Spinal cord (tissue), 10 donors: ENCODE results near the gene PLXNA2. TPM values are rescaled to one million over a fixed set of nuclear protein-coding genes. Genes with fewer than 3 reads are reported as not detected.

Experiments
- DNase-seq, 6 donors: peaks; one replicate each; pipeline versions ENCODE4 v3.0.0 to v3.0.0-alpha.2; 2013 to 2015; ENCODE audit warnings: low spot score in 6 of 6, low read depth in 4 of 6
- H3K27ac ChIP-seq: one replicate; pipeline ENCODE4 v1.5.1; 2013; ENCODE audit warnings: low read depth, low read length, control low read depth
- H3K27me3 ChIP-seq: one replicate; pipeline ENCODE4 v1.6.1; 2013; ENCODE audit warnings: low read length; ENCODE audit not compliant: control insufficient read depth, insufficient read depth
- H3K36me3 ChIP-seq: one replicate; pipeline ENCODE4 v1.6.1; 2013; ENCODE audit warnings: low read length; ENCODE audit not compliant: control insufficient read depth, insufficient read depth
- H3K4me1 ChIP-seq: one replicate; pipeline ENCODE4 v1.6.1; 2013; ENCODE audit warnings: low read length; ENCODE audit not compliant: control insufficient read depth, insufficient read depth
- H3K4me3 ChIP-seq: one replicate; pipeline ENCODE4 v1.5.1; 2013; ENCODE audit warnings: low read depth, low read length, control low read depth
- H3K9me3 ChIP-seq: one replicate; pipeline ENCODE4 v1.6.1; 2013; ENCODE audit warnings: low read length; ENCODE audit not compliant: control insufficient read depth, insufficient read depth
- WGBS: methylation state at CpG from one replicate; pipeline ENCODE4 v1.1.5; 2013; ENCODE audit warnings: missing lambda C conversion rate; ENCODE audit not compliant: insufficient coverage; 5-methylcytosine and 5-hydroxymethylcytosine counted together
- polyA plus RNA-seq, 2 donors: library from polyadenylated mRNA; unstranded; fragments of 120-200 nt; gene quantifications; one replicate each; pipeline ENCODE4 v1.2.1, GENCODE V29; 2013; ENCODE audit not compliant: insufficient read length in 2 of 2
- total RNA-seq, 2 donors: library from RNA; depleted of rRNA in 1 of 2; stranded (reverse); fragments of 120-200 nt in 1 of 2; fragments of >200 nt in 1 of 2; gene quantifications; one replicate each; pipeline versions ENCODE4 v1.2.3 to v1.2.4, GENCODE V29; 2013 to 2014
- donor health status: healthy.

The PLXNA2 gene
- total and polyA plus RNA-seq, 4 donors: 22.0 to 52.8 (median 39.7) TPM

GRCh38 chr1:208031316-208031931 is 212.8 kb downstream of the PLXNA2 start:
- WGBS: 79% methylated on average over 8 of the region's 10 CpGs
- DNase-seq: no peak

DNA sequence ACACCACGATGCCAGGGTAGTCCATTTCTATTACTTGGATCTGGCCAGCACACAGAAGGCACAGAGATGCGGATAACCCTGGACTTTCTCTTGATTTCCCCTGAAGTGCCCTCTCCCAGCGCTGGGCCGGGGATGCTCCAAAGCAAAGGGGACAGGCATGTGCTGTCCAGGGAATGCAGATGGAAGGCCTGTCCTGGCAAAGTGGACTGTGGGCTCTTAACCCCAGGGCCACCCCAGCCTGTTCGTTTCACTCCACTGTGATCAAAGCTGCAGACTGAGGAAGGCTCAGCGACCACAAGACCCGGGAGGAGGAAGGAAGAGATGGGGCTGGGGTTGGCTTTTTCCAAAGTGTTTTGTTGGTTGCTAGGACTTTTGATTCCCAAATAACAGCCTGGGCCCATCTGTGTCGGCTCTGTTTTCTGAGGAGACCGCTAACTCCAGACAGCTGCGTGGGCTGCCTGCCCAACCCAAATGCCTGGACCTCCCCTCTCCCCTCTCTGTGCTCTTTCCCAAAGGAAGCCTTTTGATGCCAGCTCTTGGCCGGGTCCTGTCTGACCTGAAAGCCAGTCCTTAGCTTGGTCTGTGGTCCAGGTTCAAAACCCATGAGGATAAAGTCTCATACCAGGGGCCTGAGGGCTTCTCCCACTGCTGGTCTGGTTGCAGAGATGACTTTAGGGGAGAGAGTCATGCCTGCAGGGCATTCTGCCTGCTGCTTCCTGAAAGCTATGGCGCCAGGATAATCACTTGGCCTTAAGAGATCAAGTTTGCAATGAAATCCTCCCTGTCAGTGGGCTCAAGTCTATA is 213.7 kb downstream of the PLXNA2 start:
- no peaks in the 10 kb centered on the region for H3K9me3 ChIP-seq
- DNase-seq: peak in 2 of 6 donors; percentile 54 to 80
- H3K4me3 ChIP-seq: no peak overlapping the region
- 44% methylated on average over 11 of the region's 12 CpGs for WGBS
- H3K27ac ChIP-seq: peak overlapping the region; percentile 63
- H3K36me3 ChIP-seq: peaks cover 68% of the 10 kb centered on the region
- no peaks in the 10 kb centered on the region for H3K27me3 ChIP-seq
- peaks cover 45% of the 10 kb centered on the region for H3K4me1 ChIP-seq

More at GRCh38 chr1:208031316-208031931, 212.8 kb downstream of the PLXNA2 start:
- Histone ChIP-seq H3K4me1 (peaks cover 43% of the 10 kb centered on the region), H3K27me3 (no peaks in the 10 kb centered on the region), H3K4me3 (no peak overlapping the region), H3K27ac (no peak overlapping the region), H3K9me3 (no peaks in the 10 kb centered on the region), H3K36me3 (peaks cover 65% of the 10 kb centered on the region)

GRCh38 chr1:208029381-208030287 is 214.6 kb downstream of the PLXNA2 start:
- H3K36me3 ChIP-seq: peaks cover 74% of the 10 kb centered on the region
- peak overlapping the region; percentile 63 for H3K27ac ChIP-seq
- DNase-seq: peak in 2 of 6 donors; percentile 38 to 69
- H3K9me3 ChIP-seq: no peaks in the 10 kb centered on the region
- H3K27me3 ChIP-seq: no peaks in the 10 kb centered on the region
- peaks cover 52% of the 10 kb centered on the region for H3K4me1 ChIP-seq
- 32% methylated on average over 7 of the region's 13 CpGs for WGBS
- no peak overlapping the region for H3K4me3 ChIP-seq

- H3K4me3 ChIP-seq: no peak overlapping the region
- no peak for DNase-seq
- H3K36me3 ChIP-seq: peaks cover 71% of the 10 kb centered on the region
- no peak overlapping the region for H3K27ac ChIP-seq
- H3K4me1 ChIP-seq: peaks cover 61% of the 10 kb centered on the region
- no peaks in the 10 kb centered on the region for H3K27me3 ChIP-seq
- H3K9me3 ChIP-seq: no peaks in the 10 kb centered on the region
- 81% methylated on average over 5 of the region's 7 CpGs for WGBS
Measured at GRCh38 chr1:208028526-208028925, 215.7 kb downstream of the PLXNA2 start.

GRCh38 chr1:208027861-208028260 is 216.3 kb downstream of the PLXNA2 start:
- WGBS: 89% methylated on average over 11 of the region's 11 CpGs
- H3K36me3 ChIP-seq: peaks cover 64% of the 10 kb centered on the region
- H3K27me3 ChIP-seq: no peaks in the 10 kb centered on the region
- no peaks in the 10 kb centered on the region for H3K9me3 ChIP-seq
- no peak overlapping the region for H3K27ac ChIP-seq
- H3K4me1 ChIP-seq: peaks cover 64% of the 10 kb centered on the region
- no peak overlapping the region for H3K4me3 ChIP-seq
- DNase-seq: no peak

DNA sequence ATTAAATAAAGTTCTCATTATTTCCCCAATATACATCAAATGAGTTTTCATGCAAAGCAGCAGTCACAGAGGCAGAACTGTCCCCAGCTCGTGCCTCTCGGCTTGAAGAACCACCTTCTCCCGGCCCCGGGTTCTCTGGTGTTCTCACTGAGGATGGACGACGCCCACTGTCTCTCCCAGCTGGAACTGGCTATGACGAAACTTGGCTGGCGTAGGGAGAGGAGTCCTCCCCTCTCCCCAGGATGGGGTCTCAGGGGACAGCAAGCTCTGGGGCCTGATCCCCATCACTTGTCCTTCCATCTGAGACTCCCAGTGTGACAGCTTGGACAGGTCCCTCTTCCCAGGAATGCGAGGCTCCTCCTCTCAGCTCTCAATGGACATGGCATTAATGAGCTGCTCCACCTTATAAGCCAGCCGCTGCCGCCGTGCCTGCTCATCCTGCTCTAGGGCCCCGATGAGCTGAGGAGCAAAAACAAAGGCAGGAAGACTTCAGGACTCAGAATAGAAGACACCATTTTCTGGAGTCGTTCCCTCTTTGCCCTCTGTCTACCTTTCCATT is 217.2 kb downstream of the PLXNA2 start:
- Histone ChIP-seq H3K4me1 (peaks cover 69% of the 10 kb centered on the region), H3K4me3 (no peak overlapping the region), H3K27ac (no peak overlapping the region), H3K27me3 (no peaks in the 10 kb centered on the region), H3K36me3 (peaks cover 60% of the 10 kb centered on the region), H3K9me3 (no peaks in the 10 kb centered on the region)
- 73% methylated on average over 10 of the region's 14 CpGs for WGBS
- DNase-seq: no peak

GRCh38 chr1:208025031-208025430 is 219.2 kb downstream of the PLXNA2 start:
- 53% methylated on average over 7 of the region's 7 CpGs for WGBS
- no peak overlapping the region for H3K27ac ChIP-seq
- peaks cover 41% of the 10 kb centered on the region for H3K36me3 ChIP-seq
- peak in 3 of 6 donors; percentile 40 to 77 (median 51) for DNase-seq
- no peaks in the 10 kb centered on the region for H3K9me3 ChIP-seq
- no peak overlapping the region for H3K4me3 ChIP-seq
- no peaks in the 10 kb centered on the region for H3K27me3 ChIP-seq
- H3K4me1 ChIP-seq: peaks cover 50% of the 10 kb centered on the region

GRCh38 chr1:208024406-208024805 is 219.8 kb downstream of the PLXNA2 start:
- Histone ChIP-seq H3K4me3 (no peak overlapping the region), H3K27me3 (no peaks in the 10 kb centered on the region), H3K9me3 (no peaks in the 10 kb centered on the region), H3K27ac (no peak overlapping the region), H3K36me3 (peaks cover 40% of the 10 kb centered on the region), H3K4me1 (peaks cover 44% of the 10 kb centered on the region)
- WGBS: 90% methylated on average over 2 of the region's 6 CpGs
- DNase-seq: no peak

DNA sequence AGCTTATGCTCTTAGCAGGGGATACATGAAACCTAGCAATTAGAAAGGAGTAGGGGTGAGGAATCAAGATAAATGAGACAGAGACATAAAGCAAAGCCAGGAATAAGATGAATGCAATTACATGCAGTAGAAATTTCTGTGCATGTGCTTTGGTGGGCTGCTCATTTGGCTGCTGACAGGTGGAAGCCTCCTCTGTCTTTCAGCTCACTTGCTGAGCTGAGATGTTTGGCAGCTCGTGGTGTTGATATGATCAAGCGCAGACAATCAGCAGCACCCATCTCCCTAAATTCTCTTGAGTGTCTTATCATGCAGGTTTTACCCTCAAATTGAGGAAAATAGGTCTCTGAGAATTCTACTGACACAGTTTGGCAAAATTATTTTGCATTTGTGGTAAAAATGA is 224.9 kb downstream of the PLXNA2 start:
- peak in 1 of 6 donors; percentile 47 for DNase-seq
- WGBS: no CpG with 5 or more reads among the region's 2 CpGs
- Histone ChIP-seq H3K27ac (no peak overlapping the region), H3K36me3 (peaks cover 4% of the 10 kb centered on the region), H3K4me1 (peaks cover 18% of the 10 kb centered on the region), H3K4me3 (no peak overlapping the region), H3K9me3 (no peaks in the 10 kb centered on the region), H3K27me3 (no peaks in the 10 kb centered on the region)
